Measurements from ENCODE around the gene P2RY2.

P2RY2 gene
- 0 reads per million in 2 experiments for total RNA-seq

DNA sequence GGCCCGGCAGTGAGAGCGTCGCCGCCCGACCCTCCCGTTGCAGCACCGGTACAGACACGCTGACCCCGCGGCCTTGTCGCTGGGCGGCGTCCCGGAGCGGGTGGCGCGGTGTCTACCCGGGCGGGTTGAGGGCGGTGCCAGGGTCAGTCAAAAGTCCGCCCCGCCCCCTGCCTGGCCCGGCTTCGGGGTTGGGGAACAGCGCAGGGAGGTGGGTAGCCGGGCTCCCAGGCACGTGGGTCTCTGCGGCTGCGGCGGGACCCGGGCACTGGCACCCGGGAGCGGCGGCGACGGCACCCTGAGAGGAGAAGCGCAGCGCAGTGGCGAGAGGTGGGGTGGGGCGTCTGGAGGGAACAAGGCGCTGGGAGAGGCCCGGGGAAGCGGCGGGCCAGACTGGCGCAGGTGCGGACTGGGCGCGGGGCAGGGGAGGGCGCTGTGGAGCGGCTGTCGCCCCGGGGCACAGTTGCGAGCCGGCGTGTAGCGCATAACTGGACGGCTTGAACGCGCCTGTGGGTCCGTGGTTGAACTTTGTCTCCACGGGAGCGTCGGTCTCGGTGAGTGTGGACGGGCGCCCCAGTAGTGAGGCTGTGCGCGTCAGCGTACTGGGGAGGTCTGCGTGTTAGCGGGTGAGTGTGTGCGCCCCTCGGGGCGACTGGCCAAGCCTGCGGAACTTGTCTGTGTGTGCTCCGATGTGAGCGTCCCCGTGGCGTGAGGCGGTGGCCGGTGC lies at the start of gene P2RY2:
TSS of gene P2RY2 (plus strand) at position 176 of the 724 bp plus-strand sequence. CDS start 15,879 bp downstream, outside the sequence.
- DNase-seq (ENCODE audit: low read depth): no peak

DNA sequence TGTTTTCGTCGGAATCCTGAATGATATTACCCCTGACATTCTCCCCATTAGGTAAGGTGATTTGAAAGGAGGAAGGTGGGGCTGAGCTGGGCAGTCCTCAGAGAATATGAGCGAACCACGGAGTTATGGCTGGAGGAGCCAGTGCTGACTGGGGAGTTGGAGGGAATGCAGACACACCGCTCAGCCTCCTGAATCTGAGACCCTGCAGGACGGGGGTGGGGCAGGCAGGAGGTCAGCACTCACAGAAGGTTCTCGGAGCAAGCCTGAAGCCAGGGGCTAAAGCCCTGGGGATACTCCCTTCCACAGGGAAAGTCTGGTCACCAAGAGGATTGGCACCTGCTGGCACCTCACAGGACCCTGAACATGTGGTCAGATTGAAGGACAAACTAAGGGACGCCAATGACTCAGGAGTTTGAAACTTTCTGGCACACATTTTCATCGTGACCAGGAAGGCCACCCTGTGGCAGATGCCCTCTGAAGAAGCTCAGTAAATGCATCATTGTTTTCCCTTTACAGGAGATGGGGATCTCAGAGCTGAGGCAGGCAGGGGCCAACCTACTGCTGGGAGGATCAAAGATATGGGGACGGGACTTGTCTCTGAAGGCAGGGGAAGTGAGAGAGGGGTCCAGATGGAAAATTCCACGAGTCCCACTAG lies 49.0 kb upstream of the P2RY2 start:
- DNase-seq (ENCODE audit: low read depth): no peak

DNA sequence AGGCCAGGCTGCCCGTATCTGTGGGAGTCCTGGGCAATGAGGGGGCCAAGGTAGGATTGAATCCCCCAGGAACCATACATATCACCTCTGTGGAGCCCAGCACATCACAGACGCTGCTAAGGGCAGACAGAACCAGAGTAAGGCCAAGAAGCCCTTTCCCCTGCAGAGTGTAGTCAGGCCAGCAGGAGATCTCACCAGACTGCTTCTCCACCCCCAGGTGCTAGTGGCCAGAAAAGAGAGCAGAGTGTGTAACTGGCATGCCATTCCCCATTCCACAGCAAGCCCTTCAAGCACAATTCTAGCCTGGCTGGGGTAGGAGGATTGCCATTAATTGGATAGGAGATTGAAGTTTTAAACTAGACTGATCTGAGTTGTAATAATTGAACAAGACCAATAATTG lies 47.9 kb upstream of the P2RY2 start:
- DNase-seq (ENCODE audit: low read depth): no peak

DNA sequence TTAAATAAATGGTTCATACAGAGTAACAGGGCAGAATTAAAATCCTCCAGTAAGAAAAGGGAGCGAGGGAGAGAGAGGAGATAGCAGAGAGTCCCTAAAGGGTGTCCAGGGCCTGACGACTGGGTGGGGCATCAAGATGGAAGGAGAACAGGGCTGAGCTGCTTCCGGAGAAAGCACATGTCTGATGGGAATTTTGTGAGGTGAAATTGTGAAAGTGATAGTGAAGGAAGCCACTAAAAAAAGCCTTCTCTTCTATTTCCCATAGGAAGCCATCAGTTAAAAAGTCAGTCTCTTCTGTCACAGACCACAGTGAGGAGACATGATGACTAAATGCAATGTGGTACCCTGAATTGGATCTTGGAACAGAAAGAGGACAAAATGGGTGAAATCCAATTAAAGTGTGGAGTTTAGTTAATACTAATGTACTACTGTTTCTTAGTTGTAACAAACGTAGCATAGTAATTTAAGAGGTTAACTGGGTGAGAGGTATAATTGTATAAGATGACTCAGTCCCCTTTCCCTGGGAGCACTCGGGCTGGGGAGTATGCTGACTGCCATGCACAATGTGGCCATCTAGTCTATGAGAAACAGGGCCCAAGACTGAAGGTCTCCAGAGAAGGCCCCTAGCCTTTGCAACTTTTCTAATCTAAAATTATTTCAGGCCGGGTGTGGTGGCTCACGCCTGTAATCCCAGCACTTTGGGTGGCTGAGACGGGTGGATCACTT lies 46.5 kb upstream of the P2RY2 start:
- DNase-seq (ENCODE audit: low read depth): no peak

DNA sequence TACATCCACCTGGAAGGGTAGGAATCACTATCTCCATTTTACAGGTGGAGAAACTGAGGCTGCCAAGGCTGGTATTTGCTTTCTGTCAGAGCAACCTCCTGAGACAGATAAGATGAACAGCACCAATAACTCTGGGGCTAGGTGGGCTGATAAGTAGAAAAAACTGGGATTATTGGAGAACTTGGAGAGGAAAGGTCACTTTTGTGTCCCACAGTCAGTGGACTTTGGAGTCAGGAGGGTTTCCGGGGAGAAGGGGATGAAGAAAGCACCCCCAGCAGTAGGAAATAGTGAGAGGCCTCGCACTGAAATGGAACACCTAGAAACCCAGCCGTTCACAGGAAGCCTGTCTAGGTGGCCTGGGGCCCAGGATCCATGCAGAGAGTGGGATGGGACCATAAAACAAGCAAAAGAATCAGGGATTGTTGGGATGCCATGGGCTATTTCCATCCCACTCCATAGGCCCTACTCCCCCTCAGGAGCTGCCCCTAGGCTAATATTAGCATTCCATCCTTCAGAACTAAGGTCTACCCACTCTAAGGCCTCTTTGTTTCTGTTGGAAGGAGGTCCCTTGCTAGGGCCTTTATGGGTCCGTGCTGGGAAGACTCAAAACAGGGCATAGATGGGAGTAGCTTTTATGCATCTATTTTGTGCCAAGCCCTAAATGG lies 45.0 kb upstream of the P2RY2 start:
- no peak for DNase-seq (ENCODE audit: low read depth)

DNA sequence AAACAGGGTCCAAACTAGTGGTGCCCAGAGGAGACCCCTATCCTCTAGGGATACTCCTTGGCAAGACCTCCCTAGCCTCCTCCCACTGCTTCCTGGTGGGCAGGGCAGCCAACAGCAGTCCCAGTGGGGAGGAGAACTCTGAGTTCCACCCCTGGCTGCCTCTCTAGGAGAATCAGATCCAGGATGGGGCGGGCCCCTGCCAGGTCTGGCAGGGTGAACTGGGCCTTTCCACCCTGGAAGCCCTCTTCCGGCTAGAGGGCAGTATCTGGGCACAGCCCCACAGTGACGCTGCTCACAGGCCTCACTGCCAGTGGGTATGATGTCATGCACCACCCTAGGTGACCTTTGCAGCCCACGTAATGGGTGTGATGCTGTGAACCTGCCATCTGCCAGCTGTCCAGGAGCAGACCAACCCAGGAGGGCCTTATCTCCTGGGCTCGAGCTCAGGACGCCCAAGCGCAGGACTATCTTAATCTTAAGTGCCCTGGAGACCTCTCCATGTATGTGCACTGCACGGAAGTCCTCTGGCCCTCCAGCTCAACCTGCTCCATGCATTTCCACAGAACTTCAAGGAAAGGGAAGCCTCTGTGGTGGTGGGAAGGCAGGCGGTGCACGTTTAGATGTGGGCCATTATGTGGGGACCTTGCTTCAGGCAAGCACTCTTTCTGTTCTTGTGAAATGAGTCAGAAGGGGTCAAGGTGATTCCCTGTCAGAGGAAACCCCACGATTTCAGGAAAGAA lies 44.2 kb upstream of the P2RY2 start:
- no peak for DNase-seq (ENCODE audit: low read depth)

DNA sequence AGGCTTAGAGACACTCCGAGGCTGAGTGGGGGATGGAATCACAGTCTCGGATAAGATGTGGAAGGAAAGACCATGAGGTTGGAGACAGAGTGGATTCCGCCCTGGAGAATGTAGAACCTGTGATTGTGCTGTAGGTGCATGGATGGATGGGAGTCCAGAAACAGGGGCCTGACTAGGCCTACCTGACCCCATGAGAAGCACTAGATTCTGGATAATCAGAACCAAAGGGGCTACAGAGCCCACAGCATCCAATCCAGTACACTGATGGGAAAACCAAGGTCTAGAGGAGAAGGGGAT lies 43.6 kb upstream of the P2RY2 start:
- no peak for DNase-seq (ENCODE audit: low read depth)

DNA sequence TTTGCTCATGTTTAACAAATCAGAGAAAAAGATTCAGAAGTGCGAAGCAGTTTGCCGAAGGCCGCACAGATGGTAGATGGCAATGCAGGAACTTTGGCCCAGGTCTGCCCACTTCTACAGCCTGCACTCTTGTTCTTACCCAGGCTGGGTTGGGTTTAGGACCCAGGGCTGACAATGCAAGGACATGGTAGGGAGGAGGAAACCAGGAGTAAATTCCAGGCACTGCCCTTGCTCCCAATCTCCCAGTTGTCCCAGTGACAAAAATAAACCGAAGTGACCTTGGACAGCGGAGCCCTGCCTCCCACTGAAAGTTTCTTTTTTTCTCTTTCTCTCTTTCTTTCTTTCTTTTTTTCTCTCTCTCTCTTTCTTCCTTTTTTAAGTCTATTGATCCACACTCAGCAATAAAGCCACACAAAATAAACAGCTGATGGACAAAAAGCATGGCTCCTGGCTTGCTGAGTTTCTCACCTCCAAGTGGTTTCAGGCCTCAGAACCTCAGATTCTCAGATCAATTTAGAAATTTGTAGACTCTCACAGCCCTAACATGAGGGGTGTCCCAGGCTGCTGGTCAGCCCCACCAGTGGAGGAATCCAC lies 42.4 kb upstream of the P2RY2 start:
- DNase-seq (ENCODE audit: low read depth): no peak

DNA sequence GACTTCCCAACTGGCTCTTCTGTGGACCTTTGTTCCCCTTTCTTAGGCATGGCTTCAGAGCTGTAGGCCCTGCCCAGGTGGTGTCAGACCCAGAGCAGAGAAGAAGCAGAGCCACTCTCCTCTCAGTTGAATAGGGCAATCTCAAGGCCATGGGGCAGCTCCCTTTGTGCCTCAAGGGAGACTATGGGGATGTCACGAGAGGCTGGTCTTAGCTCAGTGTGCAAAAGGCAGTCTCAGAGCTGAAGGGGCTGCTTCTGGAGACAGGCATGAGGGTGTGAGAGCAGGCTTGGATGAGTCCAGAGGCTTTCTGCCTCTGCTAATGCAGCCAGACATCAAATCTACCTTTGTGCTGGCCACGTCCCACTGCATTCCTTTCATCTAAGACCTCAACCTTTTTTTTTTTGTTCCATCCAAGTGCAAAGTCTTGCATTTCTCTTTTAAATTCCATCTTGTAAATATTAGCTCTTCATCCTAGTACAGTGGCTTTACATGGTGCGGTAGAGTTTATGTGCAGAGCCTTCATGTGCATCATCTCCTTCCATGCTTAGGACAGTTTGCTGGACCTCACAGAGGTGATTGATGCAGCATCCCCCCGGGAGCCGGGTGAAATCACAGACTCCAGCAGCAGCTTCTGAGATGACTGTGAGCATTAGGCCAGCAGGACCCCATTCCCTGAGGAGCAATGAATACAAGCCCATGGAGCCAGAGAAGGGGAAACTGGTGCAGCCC lies 41.8 kb upstream of the P2RY2 start:
- DNase-seq (ENCODE audit: low read depth): no peak

DNA sequence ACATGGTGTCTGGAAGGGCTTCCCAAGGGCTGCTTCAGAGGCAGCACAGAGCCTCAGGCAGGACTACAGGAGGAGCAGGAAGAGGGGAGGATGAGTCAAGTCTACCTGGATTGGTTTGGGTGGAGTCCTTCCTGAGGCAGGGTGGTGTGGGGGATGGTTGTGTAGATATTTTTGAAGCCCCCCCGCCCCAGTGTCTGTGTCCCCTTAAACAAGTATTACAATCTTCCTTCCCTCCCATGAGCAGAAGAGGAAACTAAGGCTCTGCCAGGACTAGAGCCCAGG lies 41.3 kb upstream of the P2RY2 start:
- no peak for DNase-seq (ENCODE audit: low read depth)

DNA sequence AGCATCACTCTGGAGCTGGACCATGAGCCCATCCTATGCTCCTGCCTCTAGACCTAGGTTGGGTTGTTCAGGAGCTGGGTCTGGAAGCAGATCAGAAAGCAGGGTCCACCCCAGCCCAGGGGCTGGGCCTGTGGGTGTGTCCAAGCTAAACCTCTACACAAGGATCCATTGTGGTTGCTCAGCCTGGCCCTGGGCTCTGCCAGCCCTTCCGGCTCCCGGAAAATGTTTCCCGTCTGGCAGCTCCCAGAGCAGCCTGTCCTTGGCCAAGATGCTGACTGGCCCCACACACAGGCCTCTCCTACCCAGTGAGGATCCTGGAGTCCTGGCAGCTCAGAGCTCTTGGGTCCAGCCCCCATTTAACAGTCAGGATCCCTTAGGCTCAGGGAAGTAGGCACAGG lies 40.7 kb upstream of the P2RY2 start:
- no peak for DNase-seq (ENCODE audit: low read depth)

DNA sequence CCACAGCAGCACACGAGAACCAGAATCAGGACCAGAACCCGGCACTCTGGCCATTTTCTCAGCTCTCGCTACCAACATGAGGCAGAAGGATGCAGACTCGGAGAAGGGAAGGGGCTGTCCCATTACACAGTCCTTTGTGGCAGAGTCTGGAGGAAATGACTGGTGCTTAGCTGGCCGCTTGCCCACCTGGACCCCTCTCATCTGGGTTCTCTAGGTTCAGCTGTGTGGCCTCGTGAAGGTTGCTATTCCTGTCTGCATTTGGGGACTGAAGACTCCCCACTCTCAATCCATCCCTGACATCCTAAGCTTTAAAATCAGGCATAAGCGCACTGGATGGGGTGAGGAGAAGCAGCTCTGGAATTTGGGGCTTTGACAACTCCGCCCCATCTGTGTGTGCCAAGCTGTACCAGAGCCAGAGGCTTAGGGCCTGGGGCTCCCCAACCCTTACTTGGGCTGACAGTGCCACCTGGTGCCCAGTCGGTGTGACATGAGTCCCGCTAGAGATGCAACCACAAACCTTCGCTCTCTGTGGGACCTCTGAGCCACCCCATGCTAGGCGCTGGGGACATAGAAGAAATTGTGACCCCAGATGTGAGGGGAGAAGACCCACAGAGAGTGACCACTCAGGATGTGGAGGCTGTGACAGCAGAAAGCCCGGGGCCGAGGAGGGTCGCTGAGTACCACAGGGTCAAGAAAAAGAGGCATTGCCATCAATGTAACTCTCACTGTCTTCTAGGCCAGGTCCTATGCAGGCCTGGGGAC lies 40.1 kb upstream of the P2RY2 start:
- DNase-seq (ENCODE audit: low read depth): peak; percentile 66

DNA sequence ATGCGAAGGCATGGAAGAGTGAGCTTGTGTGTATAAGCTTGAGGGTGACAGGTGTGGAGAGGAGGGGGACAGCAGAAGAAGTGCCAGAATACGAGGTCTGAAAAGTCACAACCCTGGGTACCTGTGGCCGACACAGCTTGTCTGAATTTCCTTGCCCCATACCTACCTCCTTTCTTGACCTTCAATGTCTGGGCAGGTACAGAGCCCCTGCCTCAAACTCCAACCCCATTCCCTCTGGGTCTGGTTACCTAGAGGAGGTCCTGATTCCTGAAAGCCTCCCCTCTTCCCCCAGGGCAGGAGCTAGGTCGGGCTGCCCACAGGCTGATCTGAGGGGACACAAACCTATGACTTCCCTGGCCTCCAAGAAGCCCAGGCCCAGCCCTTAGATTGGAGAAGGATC lies 39.4 kb upstream of the P2RY2 start:
- no peak for DNase-seq (ENCODE audit: low read depth)

DNA sequence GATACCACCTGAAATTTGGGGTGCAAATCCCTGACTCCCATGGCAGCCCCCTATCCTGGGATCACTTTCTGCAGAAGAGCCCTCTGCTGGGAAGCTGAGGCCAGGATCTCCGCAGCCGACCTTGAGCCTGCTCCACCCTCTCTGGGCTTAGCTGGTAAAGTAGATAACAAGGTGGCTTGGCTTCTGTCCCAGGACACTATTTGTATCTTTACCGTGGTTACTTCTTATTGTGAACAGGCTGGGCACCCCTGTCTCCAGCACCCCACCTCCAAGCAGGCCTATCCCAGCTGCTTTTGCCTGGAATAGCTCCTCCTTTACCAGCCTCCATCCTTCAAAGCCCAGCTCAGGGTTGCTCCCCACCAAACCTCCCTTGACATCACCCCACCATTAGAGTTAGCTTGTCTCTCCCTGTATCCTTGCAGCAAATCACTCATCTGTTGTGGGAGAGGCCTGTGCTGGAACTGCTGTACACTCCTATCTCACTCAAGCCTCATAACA lies 35.2 kb upstream of the P2RY2 start:
- no peak for DNase-seq (ENCODE audit: low read depth)

DNA sequence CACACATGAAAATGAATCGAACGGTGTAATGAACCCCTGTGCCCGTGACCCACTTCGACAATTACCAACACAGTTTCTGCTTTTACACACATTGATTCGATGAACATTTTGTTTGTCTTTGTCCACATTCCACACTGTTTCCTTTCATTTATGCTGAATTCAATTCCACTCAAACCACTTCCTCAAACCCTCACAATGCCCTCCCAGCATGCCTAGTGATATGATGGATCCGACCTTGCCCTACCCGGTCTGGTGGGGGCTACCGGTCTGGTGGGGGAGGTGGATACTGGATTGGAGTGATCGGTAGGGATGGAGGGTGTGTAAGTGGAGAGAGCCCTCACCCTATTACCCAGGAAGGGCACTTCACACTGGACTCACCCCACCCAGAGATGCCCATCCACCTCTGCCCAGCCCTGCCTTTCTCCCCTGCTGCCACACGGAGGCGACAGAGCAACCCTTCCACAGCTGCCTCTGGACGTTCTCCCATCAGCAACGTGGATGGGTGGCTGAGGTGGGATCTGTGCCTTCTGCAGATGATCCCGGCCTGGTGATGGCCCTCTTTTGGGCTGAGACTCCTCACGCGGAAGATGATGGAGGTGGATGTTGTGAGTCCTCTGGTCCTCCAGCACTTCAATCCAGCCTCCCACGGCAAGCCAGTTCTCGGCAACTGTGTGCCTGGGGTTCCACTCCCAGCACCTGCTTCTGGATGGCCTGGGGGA lies 33.0 kb upstream of the P2RY2 start:
- DNase-seq (ENCODE audit: low read depth): peak; percentile 18

DNA sequence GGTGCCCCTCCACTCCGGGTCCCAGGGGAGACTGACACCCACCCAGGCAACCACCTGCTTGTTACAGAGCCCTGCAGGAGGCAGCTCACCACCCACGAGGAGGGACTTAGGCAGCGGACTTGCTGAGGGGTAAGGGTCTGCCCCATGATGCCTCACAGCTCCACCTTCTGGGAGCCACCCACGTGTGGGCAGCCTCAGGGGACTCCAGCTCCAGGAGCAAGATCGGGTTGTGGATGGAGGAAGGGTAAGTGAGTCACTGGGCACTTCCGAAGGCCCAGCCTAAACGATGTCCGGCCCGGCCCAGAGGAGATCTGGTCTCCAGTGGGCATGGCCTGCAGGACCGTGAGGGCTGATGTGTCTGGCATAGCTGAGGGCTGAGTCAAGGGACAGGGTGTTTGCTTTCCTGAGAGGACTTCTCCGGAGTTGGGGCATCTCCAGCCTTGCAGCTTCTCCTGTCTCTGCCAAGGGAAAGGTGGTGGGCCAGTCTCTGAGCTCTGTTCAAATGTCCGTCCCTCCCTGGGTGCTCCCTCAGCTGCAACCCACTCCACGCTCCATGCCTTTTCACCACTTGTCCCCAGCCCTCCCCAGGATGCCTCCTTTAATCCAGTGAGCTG lies 32.3 kb upstream of the P2RY2 start:
- no peak for DNase-seq (ENCODE audit: low read depth)

DNA sequence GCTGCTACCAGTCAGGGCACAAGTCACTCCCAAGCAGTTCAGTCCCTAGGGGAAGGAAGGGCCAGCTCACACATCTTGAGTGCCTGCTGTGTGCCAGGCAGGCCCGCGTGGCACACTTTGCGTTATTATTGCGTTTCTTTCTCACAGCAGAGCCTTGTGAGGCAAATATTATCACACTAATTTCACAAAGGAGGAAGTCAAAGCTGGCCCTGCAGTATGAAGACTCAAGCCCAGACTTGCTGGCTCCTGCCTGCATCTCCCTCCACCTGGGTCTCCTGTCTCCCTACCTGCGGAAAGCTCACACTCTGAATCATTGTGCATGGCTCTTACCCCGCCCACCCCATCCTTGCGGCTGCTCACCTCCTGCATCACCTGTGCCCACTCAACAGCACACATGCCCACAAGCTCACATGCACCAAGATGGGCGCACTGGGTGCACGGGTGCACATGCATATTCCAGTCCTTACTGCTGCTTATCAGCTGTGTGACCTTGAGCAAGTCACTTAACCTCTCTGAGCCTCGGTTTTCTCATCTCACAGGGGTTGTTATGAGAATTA lies 31.7 kb upstream of the P2RY2 start:
- DNase-seq (ENCODE audit: low read depth): no peak

DNA sequence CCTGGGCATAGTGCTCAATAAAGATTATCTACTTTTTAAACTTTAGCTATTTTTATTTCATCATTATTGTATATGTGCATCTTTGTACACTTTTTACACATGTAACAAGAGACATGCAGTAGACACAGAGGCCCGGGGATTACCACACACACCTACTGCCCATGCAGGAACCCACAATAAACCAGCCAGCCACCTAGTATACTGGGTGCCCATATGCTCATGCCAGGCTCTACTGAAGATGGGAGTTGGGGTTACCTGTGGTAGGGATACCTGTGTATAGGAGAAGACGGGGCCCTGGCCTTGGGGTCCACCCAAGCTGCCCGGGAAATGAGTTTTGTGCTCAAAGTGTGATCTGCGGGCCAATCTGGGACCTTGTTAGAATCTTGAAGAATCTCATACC lies 31.2 kb upstream of the P2RY2 start:
- DNase-seq (ENCODE audit: low read depth): no peak

DNA sequence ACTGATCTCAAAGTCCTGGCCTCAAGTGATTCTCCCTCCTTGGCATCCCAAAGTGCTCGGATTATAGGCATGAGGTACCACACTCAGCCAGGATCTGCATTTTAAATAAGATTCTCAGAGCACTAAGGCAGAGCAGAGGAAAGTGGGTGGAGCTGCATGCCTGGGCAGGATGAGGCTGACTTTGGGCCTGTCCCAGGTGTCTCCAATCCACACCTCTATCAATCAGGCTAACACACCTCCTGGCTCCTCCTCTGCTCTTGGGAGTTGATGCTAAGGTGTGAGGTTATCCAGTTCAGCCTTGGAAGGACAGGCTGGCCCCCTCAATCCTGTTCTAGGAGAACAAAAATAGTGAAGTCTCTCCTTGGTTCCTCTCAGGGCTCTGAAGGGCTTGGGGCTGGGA lies 30.2 kb upstream of the P2RY2 start:
- no peak for DNase-seq (ENCODE audit: low read depth)

Data from T follicular helper cell (primary cell).